ENCODE results near the gene WASF2.

The WASF2 gene

DNA sequence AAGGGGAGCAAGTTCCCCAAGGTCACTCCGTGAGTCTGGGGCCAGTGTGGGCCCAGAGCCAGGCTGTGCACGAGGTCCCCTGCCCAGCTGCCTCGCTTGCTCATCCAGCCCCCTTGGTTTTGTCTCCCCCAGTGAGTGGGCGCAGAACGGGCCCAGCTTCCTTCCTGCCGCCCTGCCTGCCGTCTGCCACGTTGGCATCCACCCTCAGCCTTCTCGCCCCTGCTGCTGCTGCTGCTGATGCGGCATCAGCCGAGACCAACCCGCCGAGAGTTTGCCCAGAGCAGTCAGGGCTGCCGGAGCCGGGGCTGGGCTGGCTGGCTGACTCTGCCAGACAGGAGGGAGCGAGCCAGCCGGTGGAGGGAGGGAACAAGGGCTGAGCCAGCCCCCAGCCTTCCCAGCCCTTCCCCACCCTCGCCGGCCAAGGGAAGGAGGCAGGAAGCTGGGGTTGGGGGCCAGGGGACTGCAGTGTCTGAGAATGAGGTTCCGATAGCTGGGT, 31.4 kb upstream of the WASF2 start:
- Histone ChIP-seq H3K79me1 (ENCODE audit: low read depth, low read length) (no peaks in the 10 kb centered on the region), H2BK12ac (ENCODE audit: low read length) (peak overlapping the region; percentile 94), H2BK5ac (ENCODE audit: low read length) (peak overlapping the region; percentile 9), H3K4me3 (ENCODE audit: low read length in 2 of 2) (no peak overlapping the region), H3K4ac (ENCODE audit: low read length) (peak overlapping the region; percentile 1), H3K23ac (ENCODE audit: low read depth, low read length, poor library complexity) (no peak overlapping the region), H3K18ac (ENCODE audit: low read length) (peak overlapping the region; percentile 95), H2AFZ (ENCODE audit: low read length) (no peak overlapping the region), H3K4me2 (ENCODE audit: insufficient read depth, low read length, poor library complexity, severe bottlenecking) (no peak overlapping the region), H3K14ac (ENCODE audit: low read length) (no peak overlapping the region), H4K91ac (ENCODE audit: low read depth, low read length, poor library complexity) (no peak overlapping the region), H2AK5ac (ENCODE audit: low read depth, low read length) (peak overlapping the region; percentile 95), H2BK15ac (ENCODE audit: low read length) (peak overlapping the region; percentile 84), H3K27me3 (ENCODE audit: control insufficient read depth in 3 of 3, insufficient read depth in 3 of 3, low read depth in 1 of 3, low read length in 3 of 3) (no peaks in the 10 kb centered on the region), H3K36me3 (replicated peaks in 1 of 2; ENCODE audit: control insufficient read depth in 2 of 2, insufficient read depth in 2 of 2, low read length in 2 of 2) (no peaks in the 10 kb centered on the region), H4K8ac (ENCODE audit: low read depth, low read length) (peak overlapping the region; percentile 75), H3K4me1 (ENCODE audit: control insufficient read depth in 2 of 2, insufficient read depth in 1 of 2, low read depth in 1 of 2, low read length in 2 of 2) (peaks cover 57 to 82% of the 10 kb centered on the region in 2 donors), H3K9ac (ENCODE audit: low read depth, low read length, poor library complexity) (no peak overlapping the region), H3K27ac (replicated peaks; ENCODE audit: low read length) (no peak overlapping the region), H2BK120ac (ENCODE audit: low read depth, low read length) (no peak overlapping the region), H3K9me3 (replicated peaks in 1 of 2; ENCODE audit: control insufficient read depth in 2 of 2, insufficient read depth in 1 of 2, low read depth in 1 of 2, low read length in 2 of 2) (no peaks in the 10 kb centered on the region)
- WGBS, 2 donors (ENCODE audit: extremely low coverage in 2 of 2, insufficient read length in 2 of 2, insufficient replicate concordance in 1 of 2) = no CpG with 5 or more reads among the region's 20 CpGs
- DNase-seq (ENCODE audit: low spot score) = no peak

DNA sequence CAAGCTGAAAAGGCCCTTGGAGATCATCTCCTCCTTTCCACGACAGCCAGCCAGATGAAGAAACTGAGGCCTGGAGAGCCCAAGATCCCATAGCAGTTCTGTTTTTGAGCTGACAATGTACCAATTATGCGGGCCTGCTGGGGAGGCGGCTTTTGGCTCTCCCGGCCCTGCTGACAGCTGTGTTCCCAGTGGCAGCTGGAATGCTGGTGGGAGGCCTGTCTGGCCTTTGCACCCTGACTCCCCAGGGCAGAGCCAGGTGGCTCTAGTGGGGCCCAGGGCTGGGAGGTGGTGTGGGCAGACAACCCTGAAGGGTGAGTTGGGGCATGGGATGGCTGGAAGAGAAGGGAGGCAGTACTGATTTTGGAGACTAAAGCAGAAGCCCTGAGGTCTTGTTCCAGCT, 30.7 kb upstream of the WASF2 start:
- H2AFZ ChIP-seq (ENCODE audit: low read length) = no peak overlapping the region
- H2BK12ac ChIP-seq (ENCODE audit: low read length) = no peak overlapping the region
- H3K23ac ChIP-seq (ENCODE audit: low read depth, low read length, poor library complexity) = no peak overlapping the region
- WGBS, 2 donors (ENCODE audit: extremely low coverage in 2 of 2, insufficient read length in 2 of 2, insufficient replicate concordance in 1 of 2) = no CpG with 5 or more reads among the region's 4 CpGs
- no peak overlapping the region for H3K27ac ChIP-seq (replicated peaks; ENCODE audit: low read length)
- peaks cover 53 to 77% of the 10 kb centered on the region in 2 donors for H3K4me1 ChIP-seq (ENCODE audit: control insufficient read depth in 2 of 2, insufficient read depth in 1 of 2, low read depth in 1 of 2, low read length in 2 of 2)
- peak overlapping the region; percentile 11 for H2AK5ac ChIP-seq (ENCODE audit: low read depth, low read length)
- no peak overlapping the region for H2BK120ac ChIP-seq (ENCODE audit: low read depth, low read length)
- H3K4ac ChIP-seq (ENCODE audit: low read length) = peak overlapping the region; percentile 72
- H3K36me3 ChIP-seq (replicated peaks in 1 of 2; ENCODE audit: control insufficient read depth in 2 of 2, insufficient read depth in 2 of 2, low read length in 2 of 2) = no peaks in the 10 kb centered on the region
- H3K79me1 ChIP-seq (ENCODE audit: low read depth, low read length) = no peaks in the 10 kb centered on the region
- no peak overlapping the region for H3K4me3 ChIP-seq (ENCODE audit: low read length in 2 of 2)
- no peak overlapping the region for H4K8ac ChIP-seq (ENCODE audit: low read depth, low read length)
- no peak for DNase-seq (ENCODE audit: low spot score)
- no peak overlapping the region for H2BK5ac ChIP-seq (ENCODE audit: low read length)
- H4K91ac ChIP-seq (ENCODE audit: low read depth, low read length, poor library complexity) = no peak overlapping the region
- no peak overlapping the region for H3K9ac ChIP-seq (ENCODE audit: low read depth, low read length, poor library complexity)
- H3K4me2 ChIP-seq (ENCODE audit: insufficient read depth, low read length, poor library complexity, severe bottlenecking) = no peak overlapping the region
- H2BK15ac ChIP-seq (ENCODE audit: low read length) = peak overlapping the region; percentile 80
- H3K14ac ChIP-seq (ENCODE audit: low read length) = no peak overlapping the region
- H3K27me3 ChIP-seq (ENCODE audit: control insufficient read depth in 3 of 3, insufficient read depth in 3 of 3, low read depth in 1 of 3, low read length in 3 of 3) = no peaks in the 10 kb centered on the region
- peak overlapping the region; percentile 65 for H3K18ac ChIP-seq (ENCODE audit: low read length)
- no peaks in the 10 kb centered on the region for H3K9me3 ChIP-seq (replicated peaks in 1 of 2; ENCODE audit: control insufficient read depth in 2 of 2, insufficient read depth in 1 of 2, low read depth in 1 of 2, low read length in 2 of 2)

DNA sequence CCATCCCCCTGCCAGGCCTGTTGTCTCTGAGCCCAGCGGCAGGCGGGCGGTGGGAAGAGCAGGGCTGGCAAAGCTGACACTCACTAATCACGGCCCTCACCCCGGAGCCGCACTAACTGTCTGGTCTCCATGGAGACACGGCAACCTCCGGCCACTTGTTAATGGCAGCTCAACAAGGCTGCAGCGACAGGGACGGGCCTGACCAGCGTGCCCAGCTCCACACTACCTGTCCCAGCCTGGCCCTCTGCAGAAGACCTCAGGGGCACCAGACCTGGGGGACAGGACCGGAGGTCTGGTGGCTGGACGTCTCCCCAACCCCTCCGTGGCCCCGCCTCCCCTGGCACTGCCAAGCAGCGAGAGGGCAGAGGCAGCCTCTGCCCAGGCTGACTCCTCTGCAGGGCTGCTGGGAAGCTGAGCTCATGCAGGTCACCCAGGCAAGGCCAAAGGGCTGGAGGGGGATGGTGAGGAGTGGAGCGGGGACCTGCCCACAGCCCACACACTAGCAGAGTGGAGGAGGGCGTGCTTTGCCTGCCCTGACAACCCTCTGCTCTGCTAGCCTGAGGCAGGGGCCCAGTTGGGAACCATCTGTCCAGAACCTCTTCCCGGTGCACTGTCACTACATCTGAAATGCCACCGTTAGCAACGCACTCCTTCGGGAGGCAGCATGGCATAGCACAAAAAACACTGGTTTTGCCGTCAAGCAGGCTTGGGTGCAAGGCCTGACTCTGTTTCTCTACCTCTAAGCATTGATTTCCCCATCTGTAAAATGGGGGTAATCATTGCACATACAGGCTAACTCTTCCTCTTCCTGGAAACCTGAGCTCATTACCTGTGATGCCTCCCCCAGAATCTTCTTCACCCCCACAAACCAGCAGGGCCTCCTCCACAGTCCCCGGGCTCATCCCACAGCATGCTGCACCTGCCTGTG, 29.6 kb upstream of the WASF2 start:
- Histone ChIP-seq H3K36me3 (replicated peaks in 1 of 2; ENCODE audit: control insufficient read depth in 2 of 2, insufficient read depth in 2 of 2, low read length in 2 of 2) (no peaks in the 10 kb centered on the region), H3K9me3 (replicated peaks in 1 of 2; ENCODE audit: control insufficient read depth in 2 of 2, insufficient read depth in 1 of 2, low read depth in 1 of 2, low read length in 2 of 2) (no peaks in the 10 kb centered on the region), H2BK15ac (ENCODE audit: low read length) (peak overlapping the region; percentile 95), H4K8ac (ENCODE audit: low read depth, low read length) (peak overlapping the region; percentile 93), H3K14ac (ENCODE audit: low read length) (peak overlapping the region; percentile 72), H3K9ac (ENCODE audit: low read depth, low read length, poor library complexity) (peak overlapping the region; percentile 68), H3K4me3 (ENCODE audit: low read length in 2 of 2) (peak overlapping the region in 1 of 2 donors; percentile 24), H2AFZ (ENCODE audit: low read length) (peak overlapping the region; percentile 80), H3K27me3 (ENCODE audit: control insufficient read depth in 3 of 3, insufficient read depth in 3 of 3, low read depth in 1 of 3, low read length in 3 of 3) (no peaks in the 10 kb centered on the region), H3K18ac (ENCODE audit: low read length) (peak overlapping the region; percentile 89), H2BK120ac (ENCODE audit: low read depth, low read length) (peak overlapping the region; percentile 48), H3K4me2 (ENCODE audit: insufficient read depth, low read length, poor library complexity, severe bottlenecking) (peak overlapping the region; percentile 46), H3K27ac (replicated peaks; ENCODE audit: low read length) (peak overlapping the region; percentile 54), H3K79me1 (ENCODE audit: low read depth, low read length) (no peaks in the 10 kb centered on the region), H2BK5ac (ENCODE audit: low read length) (peak overlapping the region; percentile 89), H4K91ac (ENCODE audit: low read depth, low read length, poor library complexity) (peak overlapping the region; percentile 58), H3K23ac (ENCODE audit: low read depth, low read length, poor library complexity) (no peak overlapping the region), H2BK12ac (ENCODE audit: low read length) (peak overlapping the region; percentile 91), H2AK5ac (ENCODE audit: low read depth, low read length) (peak overlapping the region; percentile 82), H3K4me1 (ENCODE audit: control insufficient read depth in 2 of 2, insufficient read depth in 1 of 2, low read depth in 1 of 2, low read length in 2 of 2) (peaks cover 49 to 69% of the 10 kb centered on the region in 2 donors), H3K4ac (ENCODE audit: low read length) (peak overlapping the region; percentile 14)
- no peak for DNase-seq (ENCODE audit: low spot score)
- WGBS, 2 donors (ENCODE audit: extremely low coverage in 2 of 2, insufficient read length in 2 of 2, insufficient replicate concordance in 1 of 2) = no CpG with 5 or more reads among the region's 24 CpGs

DNA sequence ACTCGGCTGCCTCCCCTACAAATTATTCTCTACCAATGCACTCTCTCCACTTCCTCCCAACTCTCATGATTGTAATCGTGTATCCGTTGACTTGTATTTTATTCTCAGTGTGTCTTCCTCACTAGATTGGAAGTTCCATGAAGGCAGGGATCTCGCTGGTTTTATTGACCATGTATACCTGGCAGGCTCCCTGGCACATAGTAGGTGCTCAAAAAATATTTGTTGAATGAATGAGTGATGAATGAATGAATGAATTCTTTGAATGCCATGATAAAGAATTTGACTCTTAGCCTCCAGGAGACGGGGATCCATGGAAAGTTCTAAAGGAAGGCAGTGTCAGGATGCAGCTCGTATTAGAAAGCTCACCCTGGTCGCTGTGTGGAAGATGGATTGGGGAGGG, 28.8 kb upstream of the WASF2 start:
- Histone ChIP-seq H2BK15ac (ENCODE audit: low read length) (no peak overlapping the region), H3K14ac (ENCODE audit: low read length) (no peak overlapping the region), H3K23ac (ENCODE audit: low read depth, low read length, poor library complexity) (no peak overlapping the region), H3K4me1 (ENCODE audit: control insufficient read depth in 2 of 2, insufficient read depth in 1 of 2, low read depth in 1 of 2, low read length in 2 of 2) (peaks cover 46 to 61% of the 10 kb centered on the region in 2 donors), H3K9ac (ENCODE audit: low read depth, low read length, poor library complexity) (no peak overlapping the region), H3K27ac (replicated peaks; ENCODE audit: low read length) (peak overlapping the region; percentile 24), H3K79me1 (ENCODE audit: low read depth, low read length) (no peaks in the 10 kb centered on the region), H2BK5ac (ENCODE audit: low read length) (peak overlapping the region; percentile 89), H2AK5ac (ENCODE audit: low read depth, low read length) (peak overlapping the region; percentile 82), H4K91ac (ENCODE audit: low read depth, low read length, poor library complexity) (no peak overlapping the region), H3K18ac (ENCODE audit: low read length) (peak overlapping the region; percentile 89), H2BK120ac (ENCODE audit: low read depth, low read length) (peak overlapping the region; percentile 48), H3K4ac (ENCODE audit: low read length) (no peak overlapping the region), H2AFZ (ENCODE audit: low read length) (peak overlapping the region; percentile 80), H3K4me2 (ENCODE audit: insufficient read depth, low read length, poor library complexity, severe bottlenecking) (no peak overlapping the region), H4K8ac (ENCODE audit: low read depth, low read length) (no peak overlapping the region), H2BK12ac (ENCODE audit: low read length) (peak overlapping the region; percentile 50), H3K9me3 (replicated peaks in 1 of 2; ENCODE audit: control insufficient read depth in 2 of 2, insufficient read depth in 1 of 2, low read depth in 1 of 2, low read length in 2 of 2) (no peaks in the 10 kb centered on the region), H3K36me3 (replicated peaks in 1 of 2; ENCODE audit: control insufficient read depth in 2 of 2, insufficient read depth in 2 of 2, low read length in 2 of 2) (no peaks in the 10 kb centered on the region), H3K27me3 (ENCODE audit: control insufficient read depth in 3 of 3, insufficient read depth in 3 of 3, low read depth in 1 of 3, low read length in 3 of 3) (no peaks in the 10 kb centered on the region), H3K4me3 (ENCODE audit: low read length in 2 of 2) (peak overlapping the region in 1 of 2 donors; percentile 24)
- DNase-seq (ENCODE audit: low spot score) = no peak
- no CpG with 5 or more reads among the region's 7 CpGs for WGBS, 2 donors (ENCODE audit: extremely low coverage in 2 of 2, insufficient read length in 2 of 2, insufficient replicate concordance in 1 of 2)

Measured in neuronal stem cell (in vitro differentiated cells).